GM19099 (cell line): ENCODE measurements around the gene MSI2.
A peak's percentile ranks its signal among the peaks of the same experiment; 100 is the strongest.

Experiments used
- POLR2A ChIP-seq: IDR thresholded peaks from 3 replicates; pipeline ENCODE4 v1.6.1; 2011; ENCODE audit warnings: low read depth; ENCODE audit not compliant: insufficient read length; ENCODE audit errors: extremely low read depth

Gene MSI2

GRCh38 chr17:57609125-57609877 is 353.0 kb downstream of the MSI2 start:
- no peak for TF ChIP-seq POLR2A

GRCh38 chr17:57609878-57610270 is 353.6 kb downstream of the MSI2 start:
- no peak for TF ChIP-seq POLR2A

GRCh38 chr17:57612202-57613071 is 356.1 kb downstream of the MSI2 start:
- TF ChIP-seq POLR2A = no peak

- no peak for TF ChIP-seq POLR2A
Measured at GRCh38 chr17:57614742-57615141, 358.4 kb downstream of the MSI2 start.

- no peak for TF ChIP-seq POLR2A
Measured at GRCh38 chr17:57615836-57616757, 359.8 kb downstream of the MSI2 start.

- TF ChIP-seq POLR2A = no peak
Measured at GRCh38 chr17:57617218-57617617, 360.9 kb downstream of the MSI2 start.

- no peak for TF ChIP-seq POLR2A
Measured at GRCh38 chr17:57619061-57619937, 363.0 kb downstream of the MSI2 start.

- TF ChIP-seq POLR2A = no peak
Measured at GRCh38 chr17:57620576-57620975, 364.3 kb downstream of the MSI2 start.

- no peak for TF ChIP-seq POLR2A
Measured at GRCh38 chr17:57622306-57622682, 366.0 kb downstream of the MSI2 start.

GRCh38 chr17:57622683-57623433 is 366.5 kb downstream of the MSI2 start:
- TF ChIP-seq POLR2A = peak; percentile 51

GRCh38 chr17:57623620-57624019 is 367.3 kb downstream of the MSI2 start:
- TF ChIP-seq POLR2A = peak; percentile 16

- TF ChIP-seq POLR2A = peak; percentile 17
Measured at GRCh38 chr17:57624386-57624785, 368.1 kb downstream of the MSI2 start.

GRCh38 chr17:57625511-57625910 is 369.2 kb downstream of the MSI2 start:
- TF ChIP-seq POLR2A = no peak

- no peak for TF ChIP-seq POLR2A
Measured at GRCh38 chr17:57625957-57626356, 369.6 kb downstream of the MSI2 start.
